NT2/D1 (cell line): ENCODE results near the gene CDH12.

Source experiments
- DNase-seq: peaks from one replicate; pipeline ENCODE4 v3.0.0-alpha.2; 2011; ENCODE audit warnings: low read depth, low spot score
- H3K27me3 ChIP-seq: 2 replicates; pipeline ENCODE4 v1.6.0; 2011; ENCODE audit warnings: mild to moderate bottlenecking; ENCODE audit not compliant: insufficient read length, insufficient read depth
- H3K36me3 ChIP-seq: 2 replicates; pipeline ENCODE4 v1.6.1; 2011; ENCODE audit warnings: mild to moderate bottlenecking, low read length, mixed read lengths; ENCODE audit not compliant: insufficient read depth, insufficient read length
- H3K4me1 ChIP-seq: 2 replicates; pipeline ENCODE4 v1.5.1; 2011; ENCODE audit not compliant: insufficient read depth, insufficient read length
- H3K4me3 ChIP-seq: 2 replicates; pipeline ENCODE4 v1.5.1; 2011; ENCODE audit warnings: low read depth; ENCODE audit not compliant: insufficient read length
- H3K9ac ChIP-seq: 2 replicates; pipeline ENCODE4 v1.6.0; 2011; ENCODE audit warnings: low read depth; ENCODE audit not compliant: insufficient read length
- H3K9me3 ChIP-seq: 2 replicates; pipeline ENCODE4 v1.5.1; 2011; ENCODE audit warnings: mild to moderate bottlenecking, low read length; ENCODE audit not compliant: insufficient read depth
- SUZ12 ChIP-seq: IDR thresholded peaks from 2 replicates; pipeline ENCODE4 v1.6.1; 2011; ENCODE audit not compliant: insufficient read length, insufficient read depth; ENCODE audit errors: extremely low read depth
- YY1 ChIP-seq: IDR thresholded peaks from 2 replicates; pipeline ENCODE4 v1.6.1; 2011; ENCODE audit not compliant: insufficient read length, insufficient read depth
- ZNF274 ChIP-seq: IDR thresholded peaks from 2 replicates; pipeline ENCODE4 v1.6.1; 2011; ENCODE audit warnings: mild to moderate bottlenecking, low read depth, low read length

Gene CDH12

DNA sequence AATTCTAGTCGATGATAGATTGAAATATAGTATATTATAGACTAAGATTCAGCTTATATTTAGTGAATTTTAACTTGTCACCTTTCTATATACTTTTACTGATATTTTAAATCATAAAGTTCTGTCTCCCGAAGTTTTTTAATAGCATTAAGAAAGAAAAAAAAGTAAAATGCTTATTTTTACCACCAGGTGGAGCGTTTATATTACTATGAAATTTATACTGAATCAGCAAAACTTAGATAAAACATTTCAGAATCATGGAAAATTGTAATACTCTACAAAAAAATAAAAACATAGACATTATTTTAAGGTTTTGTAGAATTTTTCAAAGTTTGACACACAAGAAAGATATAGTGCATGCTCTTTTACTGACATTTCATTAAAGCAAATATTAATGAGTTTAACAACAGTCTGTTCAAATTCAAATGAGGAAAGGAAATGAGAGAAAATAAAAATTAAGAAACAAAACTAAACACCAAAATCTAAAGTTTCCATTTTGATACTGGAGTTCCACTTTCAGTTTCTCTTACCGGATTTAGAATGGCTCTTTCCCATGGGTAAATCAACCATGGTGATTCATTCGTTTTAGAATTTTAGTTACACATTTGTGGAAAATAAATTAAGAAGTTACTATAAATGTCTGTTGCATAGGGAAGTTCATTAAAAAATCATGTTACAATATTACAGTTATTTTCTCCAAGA lies 1035.3 kb downstream of the CDH12 start:
- no peaks in the 10 kb centered on the region for H3K9me3 ChIP-seq
- H3K9ac ChIP-seq, result no peak overlapping the region
- no peaks in the 10 kb centered on the region for H3K4me1 ChIP-seq
- no peaks in the 10 kb centered on the region for H3K36me3 ChIP-seq
- no peak for TF ChIP-seq SUZ12
- TF ChIP-seq ZNF274, result no peak
- no peak for TF ChIP-seq YY1
- no peak for DNase-seq
- H3K27me3 ChIP-seq, result no peaks in the 10 kb centered on the region
- H3K4me3 ChIP-seq, result no peak overlapping the region

DNA sequence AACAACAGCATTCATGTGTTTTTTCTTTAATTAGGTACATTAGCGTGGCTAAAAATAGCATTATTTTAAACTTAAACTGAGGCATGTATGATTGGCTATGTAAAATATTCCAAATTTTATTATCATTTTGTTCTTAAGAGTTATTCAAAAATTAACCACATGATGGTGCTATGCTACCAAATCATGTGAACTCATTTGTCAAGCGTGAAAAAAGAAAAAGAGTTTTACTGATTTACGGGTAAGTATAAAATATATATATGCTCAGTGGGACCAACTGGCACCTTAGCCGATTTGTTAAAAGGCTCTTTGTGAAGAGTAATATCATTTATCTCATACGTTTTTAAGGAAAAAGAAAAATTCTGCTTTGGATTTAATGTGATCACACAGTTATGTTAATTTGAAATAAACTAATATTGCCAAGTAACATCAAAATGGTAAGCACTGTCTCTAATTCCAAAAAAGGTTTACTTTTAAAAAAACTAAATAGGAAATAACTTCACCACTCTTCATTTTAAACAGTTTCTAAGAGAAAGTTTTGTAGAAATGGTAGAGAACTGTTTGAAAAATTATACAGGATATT lies 1042.3 kb downstream of the CDH12 start:
- DNase-seq, result no peak
- Histone ChIP-seq H3K4me3 (no peak overlapping the region), H3K27me3 (no peaks in the 10 kb centered on the region), H3K4me1 (no peaks in the 10 kb centered on the region), H3K9ac (no peak overlapping the region), H3K9me3 (no peaks in the 10 kb centered on the region), H3K36me3 (no peaks in the 10 kb centered on the region)
- TF ChIP-seq SUZ12 (no peak), YY1 (no peak)

GRCh38 chr5:21809611-21810010 lies 1043.5 kb downstream of the CDH12 start:
- Histone ChIP-seq H3K36me3 (no peaks in the 10 kb centered on the region), H3K27me3 (no peaks in the 10 kb centered on the region), H3K4me3 (no peak overlapping the region), H3K9me3 (no peaks in the 10 kb centered on the region), H3K4me1 (no peaks in the 10 kb centered on the region), H3K9ac (no peak overlapping the region)
- TF ChIP-seq YY1 (no peak), SUZ12 (no peak), ZNF274 (no peak)
- DNase-seq, result no peak

DNA sequence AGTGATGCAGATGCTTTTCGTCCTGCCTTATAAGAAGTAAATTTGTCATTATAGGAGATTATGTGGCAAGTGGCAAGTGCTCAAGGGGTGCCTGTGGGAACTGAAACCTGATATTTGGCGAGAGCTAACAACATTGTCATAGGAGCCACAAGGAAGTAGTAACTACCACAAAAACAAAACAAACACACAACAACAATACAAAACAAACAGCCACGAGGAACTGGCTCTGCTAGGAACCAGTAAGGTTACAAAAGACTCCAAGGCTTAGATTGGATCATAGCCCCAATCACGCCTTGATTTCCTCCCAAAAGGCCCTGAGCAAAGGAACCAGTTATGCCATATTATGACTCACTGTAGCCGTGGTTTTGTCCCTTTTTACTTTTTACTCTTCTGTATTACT lies 1045.2 kb downstream of the CDH12 start:
- no peaks in the 10 kb centered on the region for H3K27me3 ChIP-seq
- H3K4me3 ChIP-seq, result no peak overlapping the region
- H3K9ac ChIP-seq, result no peak overlapping the region
- H3K9me3 ChIP-seq, result no peaks in the 10 kb centered on the region
- no peaks in the 10 kb centered on the region for H3K4me1 ChIP-seq
- TF ChIP-seq YY1 (no peak), ZNF274 (no peak), SUZ12 (no peak)
- H3K36me3 ChIP-seq, result no peaks in the 10 kb centered on the region
- DNase-seq, result no peak

DNA sequence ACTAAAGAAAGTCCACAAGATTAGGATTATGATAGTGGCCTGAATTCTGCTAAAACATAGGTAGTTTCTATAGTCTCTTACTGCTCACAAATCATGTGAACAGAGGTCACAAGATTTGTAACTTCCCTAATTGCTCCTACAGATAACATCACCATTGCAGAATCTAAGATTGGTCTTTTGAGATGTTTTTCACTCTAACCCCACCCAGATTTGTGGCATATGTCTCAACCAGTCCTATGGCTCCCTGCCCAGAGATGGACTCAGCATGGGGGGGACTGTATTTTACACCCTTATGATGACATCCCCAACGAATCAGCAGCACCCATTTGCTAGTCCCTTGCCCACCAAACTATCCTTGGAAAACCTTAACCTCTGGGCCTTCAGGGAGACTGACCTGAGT lies 1046.2 kb downstream of the CDH12 start:
- Histone ChIP-seq H3K4me1 (no peaks in the 10 kb centered on the region), H3K27me3 (no peaks in the 10 kb centered on the region), H3K36me3 (no peaks in the 10 kb centered on the region), H3K4me3 (no peak overlapping the region), H3K9me3 (no peaks in the 10 kb centered on the region), H3K9ac (no peak overlapping the region)
- DNase-seq, result no peak
- TF ChIP-seq SUZ12 (no peak), ZNF274 (no peak), YY1 (no peak)

DNA sequence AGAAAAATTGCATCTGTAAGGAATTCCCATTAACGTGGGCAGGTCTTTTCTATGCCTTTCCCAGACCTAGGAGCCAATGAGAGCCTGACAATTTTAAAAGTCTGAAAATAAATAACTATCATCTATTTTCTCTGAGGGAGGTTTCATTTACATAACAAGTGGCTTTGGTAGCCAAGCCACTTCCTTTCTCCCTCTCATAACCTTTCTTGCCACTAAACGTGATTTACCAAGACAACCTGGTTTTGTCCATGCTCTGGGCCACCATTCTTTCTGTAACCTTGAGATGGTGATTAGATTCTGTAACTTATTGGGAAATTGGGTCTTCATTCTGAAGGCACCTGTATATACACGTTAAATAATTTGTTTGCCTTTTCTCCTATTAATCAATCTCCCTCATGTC lies 1046.9 kb downstream of the CDH12 start:
- no peaks in the 10 kb centered on the region for H3K4me1 ChIP-seq
- no peak for TF ChIP-seq YY1
- TF ChIP-seq SUZ12, result no peak
- TF ChIP-seq ZNF274, result no peak
- no peak for DNase-seq
- no peak overlapping the region for H3K9ac ChIP-seq
- no peaks in the 10 kb centered on the region for H3K27me3 ChIP-seq
- no peak overlapping the region for H3K4me3 ChIP-seq
- H3K9me3 ChIP-seq, result no peaks in the 10 kb centered on the region
- H3K36me3 ChIP-seq, result no peaks in the 10 kb centered on the region

GRCh38 chr5:21802869-21803490 lies 1050.2 kb downstream of the CDH12 start:
- DNase-seq, result no peak
- Histone ChIP-seq H3K36me3 (no peaks in the 10 kb centered on the region), H3K9ac (no peak overlapping the region), H3K4me1 (no peaks in the 10 kb centered on the region), H3K9me3 (no peaks in the 10 kb centered on the region), H3K27me3 (no peaks in the 10 kb centered on the region), H3K4me3 (no peak overlapping the region)
- no peak for TF ChIP-seq YY1
- no peak for TF ChIP-seq SUZ12
- no peak for TF ChIP-seq ZNF274
